ENCODE results near the gene ARHGAP9.

- TF ChIP-seq CTCF (IDR thresholded peaks at IDR 0.05; ENCODE audit: insufficient read depth, low read length), result no peak
- TF ChIP-seq REST (IDR thresholded peaks at IDR 0.05; ENCODE audit: insufficient replicate concordance, low read depth), result no peak
- no peak for TF ChIP-seq POLR2AphosphoS5 (IDR thresholded peaks at IDR 0.05; ENCODE audit: low read depth)
- no peak for TF ChIP-seq SPI1 (IDR thresholded peaks at IDR 0.05; ENCODE audit: borderline replicate concordance, low read depth)
Measured at GRCh38 chr12:57470286-57470969, 9.2 kb downstream of the ARHGAP9 start.
